Upper lobe of left lung (tissue), 6 donors: ENCODE measurements around the gene BRMS1L. TPM values are rescaled to one million over a fixed set of nuclear protein-coding genes. Genes with fewer than 3 reads are reported as not detected.

Experiments
- total RNA-seq, 6 donors: library from RNA; depleted of rRNA in 4 of 6; stranded (reverse); fragments of >200 nt in 4 of 6; gene quantifications; one replicate each; pipeline versions ENCODE4 v1.1.0 to v1.2.1, GENCODE V29; 2016 to 2021
- donor health status: DM: no; HTN: no; CAD: no; lungs with moderate emphysema.
- donor health status: DM: no; HTN: yes; CAD: no; lungs with severe emphysema.

Gene BRMS1L
- total RNA-seq, 6 donors from 2014 or later = 2.1 to 14.4 (median 6.7) TPM

Other genes starting within 250 kb of the BRMS1L start
- 100 to 1,000 TPM in 2 of 6 donors, 10 to 100 TPM in 4; 55.5 to 155 (median 61.1) TPM for gene RALGAPA1, start 17.0 kb upstream of the BRMS1L start, total RNA-seq